M059J (cell line): ENCODE measurements around the gene XRCC6. TPM values are rescaled to one million over a fixed set of nuclear protein-coding genes. Genes with fewer than 3 reads are reported as not detected.
"Not testable (repeated sequence)": the region's sequence is repeated elsewhere in the genome, so short reads cannot be mapped to it uniquely, and the experiment has no call there.

Source experiments
- DNase-seq: peaks from one replicate; pipeline ENCODE4 v3.0.0-alpha.2; 2012; ENCODE audit warnings: low read depth
- total RNA-seq: library from RNA; depleted of rRNA; stranded (reverse); fragments of >200 nt; shearing (Covaris generic); gene quantifications from 2 replicates; pipeline ENCODE4 v1.2.3, GENCODE V29; 2014

Gene XRCC6
- total RNA-seq, 1 experiment from 2014 or later: 392 TPM

DNA sequence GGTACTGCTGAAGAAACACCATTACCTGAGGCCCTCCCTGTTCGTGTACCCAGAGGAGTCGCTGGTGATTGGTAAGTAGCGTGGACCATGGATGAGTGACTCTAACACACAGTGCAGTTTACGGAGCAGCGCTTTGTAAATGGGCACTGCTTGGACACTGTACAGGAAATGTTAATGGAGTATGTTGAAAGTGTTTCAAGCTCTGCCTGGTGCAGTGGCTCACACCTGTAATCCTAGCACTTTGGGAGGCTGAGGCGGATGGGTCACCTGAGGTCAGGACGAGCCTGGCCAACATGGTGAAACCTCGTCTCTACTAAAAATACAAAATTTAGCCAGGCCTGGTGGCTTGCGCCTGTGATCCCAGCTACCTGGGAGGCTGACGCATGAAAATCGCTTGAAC is 29.7 kb downstream of the XRCC6 start:
- no peak for DNase-seq

DNA sequence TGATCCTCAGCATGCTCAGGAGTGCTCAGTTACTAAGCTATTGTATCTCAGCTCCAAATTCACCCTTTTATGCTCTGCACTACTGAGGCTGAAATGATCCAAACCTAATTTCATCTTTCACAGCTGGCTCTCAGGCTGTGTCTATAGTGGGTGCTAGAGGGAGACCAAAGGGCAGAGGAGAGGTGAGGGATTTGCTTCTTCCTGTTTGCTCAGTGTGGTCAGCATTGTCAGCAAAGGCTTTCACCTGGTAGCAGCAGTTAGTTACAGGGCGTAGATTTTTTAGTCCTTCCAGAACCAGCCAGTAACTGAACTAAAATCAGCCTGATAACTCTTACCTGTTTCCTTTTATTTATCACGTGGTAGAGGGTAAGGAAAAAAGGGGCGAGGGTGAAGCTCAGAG is 33.2 kb downstream of the XRCC6 start:
- no peak for DNase-seq

DNA sequence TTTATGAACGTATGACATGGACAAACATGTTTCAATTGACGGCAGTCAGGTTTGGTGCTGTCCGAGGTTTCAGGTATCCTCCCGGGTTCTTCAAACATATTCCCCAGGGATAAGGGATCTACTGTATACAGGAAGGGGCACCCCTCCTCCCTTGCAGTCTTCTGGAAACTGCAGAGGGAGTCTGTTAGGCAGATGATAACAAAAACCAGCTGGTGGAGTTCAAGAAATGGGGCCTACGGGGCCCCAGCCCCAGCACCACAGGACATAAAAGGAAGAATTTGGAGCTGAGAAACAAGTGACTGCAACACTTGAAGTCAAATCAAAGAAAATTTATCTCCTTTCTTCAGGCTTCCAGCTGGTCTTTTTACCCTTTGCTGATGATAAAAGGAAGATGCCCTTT is 35.5 kb downstream of the XRCC6 start:
- DNase-seq: no peak

DNA sequence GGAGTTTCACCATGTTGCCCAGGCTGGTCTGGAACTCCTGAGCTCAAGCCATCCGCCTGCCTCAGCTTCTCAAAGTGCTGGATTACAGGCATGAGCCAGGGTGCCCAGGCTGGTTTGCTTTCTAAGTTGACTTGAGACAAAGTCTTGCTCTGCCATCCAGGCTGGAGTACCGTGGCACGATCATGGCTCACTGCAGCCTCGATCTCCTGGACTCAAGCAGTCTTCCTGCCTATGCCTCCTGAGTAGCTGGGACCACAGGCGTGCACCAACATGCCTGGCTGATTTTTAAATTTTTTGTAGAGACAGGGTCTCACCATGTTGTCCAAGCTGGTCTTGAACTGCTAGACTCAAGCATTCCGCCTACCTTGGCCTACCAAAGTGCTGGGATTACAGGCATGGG is 36.6 kb downstream of the XRCC6 start:
- DNase-seq: no peak

DNA sequence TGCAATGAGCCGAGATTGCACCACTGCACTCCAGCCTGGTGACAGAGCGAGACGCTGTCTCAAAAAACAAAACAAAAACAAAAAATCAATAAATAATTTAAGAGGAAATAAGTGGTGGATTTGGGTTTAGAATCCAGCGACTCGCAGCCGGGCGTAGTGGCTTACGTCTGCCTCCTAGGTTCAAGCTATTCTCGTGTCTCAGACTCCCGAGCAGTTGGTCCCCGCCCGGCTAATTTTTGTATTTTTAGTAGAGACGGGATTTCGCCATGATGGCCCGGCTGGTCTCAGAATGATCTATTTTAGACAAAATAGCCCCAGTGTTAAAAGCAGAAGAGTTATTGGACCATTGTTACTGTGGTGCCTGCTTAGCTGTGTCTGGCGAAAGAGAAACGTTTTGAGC is 37.8 kb downstream of the XRCC6 start:
- no peak for DNase-seq

DNA sequence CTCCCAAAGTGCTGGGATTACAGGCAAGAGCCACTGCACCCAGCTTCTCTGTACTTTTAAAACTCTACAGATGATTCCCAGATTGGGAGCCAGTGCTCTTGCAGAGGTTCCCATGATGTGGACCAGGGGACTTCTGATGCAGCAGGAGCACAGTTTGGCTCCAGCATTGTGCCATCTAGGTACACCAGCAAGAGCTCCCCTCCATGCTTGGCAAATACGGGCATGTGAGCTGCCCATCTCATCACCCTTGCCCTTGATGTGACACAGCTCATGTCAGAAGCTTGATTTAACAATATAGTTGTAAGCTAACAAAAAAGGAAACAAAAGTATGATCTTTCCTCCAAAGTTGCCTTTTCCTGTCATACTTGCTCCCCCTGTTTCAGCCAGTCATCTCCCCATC is 38.8 kb downstream of the XRCC6 start:
- no peak for DNase-seq

DNA sequence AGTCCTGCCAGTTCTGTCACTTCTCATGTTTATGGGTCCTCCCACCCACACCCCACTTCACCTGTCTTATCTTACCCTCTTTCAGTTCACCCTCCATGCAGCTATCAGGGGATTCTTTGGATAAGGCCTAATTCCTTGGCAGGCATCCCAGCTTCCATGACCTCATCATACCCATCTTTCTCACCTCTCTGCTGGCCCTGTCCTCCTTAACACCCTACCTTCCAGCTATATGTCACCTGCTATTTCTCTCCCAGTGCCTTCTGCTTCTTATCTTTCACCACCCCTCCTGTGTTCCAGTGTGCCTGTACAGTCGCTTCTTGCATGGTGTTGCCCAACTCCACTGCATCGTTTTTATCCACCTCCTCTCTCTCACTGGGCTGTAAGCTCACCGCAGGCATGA is 39.3 kb downstream of the XRCC6 start:
- DNase-seq: no peak

DNA sequence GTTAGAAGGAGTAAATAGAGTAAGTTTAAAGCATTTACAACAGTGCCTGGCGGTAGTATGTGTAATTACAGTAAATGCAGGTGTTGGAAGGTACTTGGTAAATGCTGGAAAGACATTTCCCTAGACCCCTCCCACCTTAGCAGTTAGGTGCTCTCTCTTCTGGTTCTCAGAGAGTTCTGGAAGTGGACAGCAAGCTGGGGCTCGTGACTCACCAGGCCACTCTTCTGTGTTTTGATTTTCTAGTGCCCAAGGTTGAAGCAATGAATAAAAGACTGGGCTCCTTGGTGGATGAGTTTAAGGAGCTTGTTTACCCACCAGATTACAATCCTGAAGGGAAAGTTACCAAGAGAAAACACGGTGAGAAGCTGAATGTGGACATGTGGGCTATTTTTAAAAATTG is 40.0 kb downstream of the XRCC6 start:
- DNase-seq: no peak

DNA sequence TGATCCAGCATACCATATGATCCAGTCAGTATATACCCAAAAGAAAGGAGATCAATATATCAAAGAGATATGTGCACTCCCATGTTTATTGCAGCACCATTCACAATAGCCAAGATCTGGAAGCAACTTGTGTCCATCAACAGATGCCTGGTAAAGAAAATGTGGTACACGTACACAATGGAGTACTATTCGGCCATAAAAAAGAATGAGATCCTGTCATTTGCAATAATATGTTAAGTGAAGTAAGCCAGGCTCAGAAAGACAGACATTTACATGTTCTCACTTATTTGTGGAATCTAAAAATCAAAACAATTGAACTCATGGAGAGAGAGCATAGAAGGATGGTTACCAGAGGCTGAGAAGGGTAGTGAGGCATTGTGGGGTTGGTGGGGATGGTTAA is 40.6 kb downstream of the XRCC6 start:
- DNase-seq: no peak

DNA sequence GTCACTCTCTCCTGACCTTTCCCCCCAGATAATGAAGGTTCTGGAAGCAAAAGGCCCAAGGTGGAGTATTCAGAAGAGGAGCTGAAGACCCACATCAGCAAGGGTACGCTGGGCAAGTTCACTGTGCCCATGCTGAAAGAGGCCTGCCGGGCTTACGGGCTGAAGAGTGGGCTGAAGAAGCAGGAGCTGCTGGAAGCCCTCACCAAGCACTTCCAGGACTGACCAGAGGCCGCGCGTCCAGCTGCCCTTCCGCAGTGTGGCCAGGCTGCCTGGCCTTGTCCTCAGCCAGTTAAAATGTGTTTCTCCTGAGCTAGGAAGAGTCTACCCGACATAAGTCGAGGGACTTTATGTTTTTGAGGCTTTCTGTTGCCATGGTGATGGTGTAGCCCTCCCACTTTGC is 42.5 kb downstream of the XRCC6 start:
- not testable (repeated sequence) for DNase-seq

DNA sequence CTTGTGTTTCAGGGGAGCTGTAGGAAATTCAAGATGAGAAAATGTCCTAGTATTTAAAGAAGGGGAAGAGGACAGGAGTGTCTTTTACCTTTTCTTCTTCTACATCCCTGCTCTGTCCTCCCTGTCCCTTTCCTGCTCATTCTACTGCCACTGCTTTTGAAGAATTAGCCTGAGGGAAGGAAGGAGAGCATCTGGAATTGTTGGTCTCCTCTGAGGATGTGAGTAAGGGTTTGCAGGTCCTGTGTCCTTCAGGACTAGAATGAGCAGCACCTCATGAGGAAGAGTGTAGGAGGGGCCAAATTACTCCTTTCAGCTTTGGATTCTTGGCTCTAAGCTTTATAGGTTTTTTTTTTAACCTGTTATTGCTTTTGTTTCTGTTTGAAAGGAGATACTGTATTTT is 43.4 kb downstream of the XRCC6 start:
- DNase-seq: peak; percentile 64

DNA sequence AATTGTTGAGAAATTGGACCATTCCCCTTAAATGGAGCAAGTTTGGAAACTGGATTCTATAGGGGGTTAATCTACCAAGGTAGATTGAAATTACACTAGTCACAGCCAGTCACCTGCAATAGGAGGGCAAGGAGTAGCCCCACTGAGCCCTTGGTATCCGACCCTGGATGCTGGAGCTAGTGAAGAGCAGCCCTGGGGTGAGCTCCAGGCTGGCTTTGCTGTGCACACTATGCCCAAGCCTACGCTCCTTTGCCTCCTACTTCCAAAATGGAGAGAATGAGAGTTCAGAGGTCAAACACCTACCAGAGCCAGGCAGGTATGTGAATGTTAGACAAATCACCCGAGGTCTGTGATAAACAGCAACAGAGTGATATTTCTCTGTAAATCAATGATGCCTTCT is 43.9 kb downstream of the XRCC6 start:
- no peak for DNase-seq

DNA sequence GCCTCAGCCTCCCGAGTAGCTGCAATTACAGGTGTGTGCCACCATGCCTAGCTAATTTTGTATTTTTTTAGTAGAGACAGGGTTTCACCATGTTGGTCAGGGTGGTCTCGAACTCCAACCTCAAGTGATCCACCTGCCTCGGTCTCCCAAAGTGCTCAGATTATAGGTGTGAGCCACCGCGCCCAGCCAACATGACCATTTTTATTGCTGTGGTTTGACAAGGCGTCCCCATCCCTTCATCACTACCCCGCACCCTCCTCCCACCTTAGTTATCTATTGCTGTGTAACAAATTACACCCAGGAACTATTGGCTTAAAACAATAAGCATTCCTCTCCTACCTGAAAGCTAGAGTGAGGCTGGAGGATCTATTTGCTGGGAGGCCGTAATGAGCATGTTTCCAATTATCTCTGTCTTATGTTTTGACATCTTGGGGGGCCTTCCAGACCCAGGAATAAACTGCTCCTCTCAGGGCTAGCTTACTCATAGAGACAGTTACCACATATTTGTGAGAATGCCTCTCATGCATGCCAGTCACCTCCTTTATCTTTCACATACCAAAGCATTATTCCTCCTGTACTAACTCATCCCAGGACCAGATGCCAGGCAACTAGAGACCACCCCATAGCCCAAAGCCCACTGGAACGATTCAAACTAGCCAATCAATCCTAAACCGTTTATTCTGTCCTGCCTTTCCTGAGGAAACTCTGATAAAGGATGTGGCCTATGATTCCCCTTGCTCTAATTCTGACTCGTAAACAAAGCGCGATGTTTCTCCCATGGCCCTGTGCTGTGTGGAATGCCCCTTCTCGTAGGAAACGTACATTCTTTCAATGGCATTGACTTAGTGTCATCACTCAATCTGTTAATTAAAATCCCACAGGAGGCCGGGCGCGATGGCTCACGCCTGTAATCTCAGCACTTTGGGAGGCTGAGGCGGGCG is 48.1 kb downstream of the XRCC6 start:
- DNase-seq: peak; percentile 82

DNA sequence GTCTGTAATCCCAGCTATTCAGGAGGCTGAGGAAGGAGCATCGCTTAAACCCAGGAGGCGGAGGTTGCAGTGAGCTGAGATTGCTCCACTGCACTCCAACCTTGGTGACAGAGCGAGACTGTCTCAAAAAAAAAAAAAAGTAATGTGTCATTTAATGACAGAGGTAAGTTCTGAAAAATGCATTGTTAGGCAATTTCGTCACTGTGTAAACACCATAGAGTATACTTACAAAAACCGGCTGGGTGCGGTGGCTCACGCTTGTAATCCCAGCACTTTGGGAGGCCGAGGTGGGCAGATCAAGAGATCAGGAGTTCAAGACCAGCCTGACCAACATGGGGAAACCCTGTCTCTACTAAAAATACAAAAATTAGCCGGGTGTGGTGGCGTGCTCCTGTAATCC is 51.0 kb downstream of the XRCC6 start:
- DNase-seq: peak; percentile 77

DNA sequence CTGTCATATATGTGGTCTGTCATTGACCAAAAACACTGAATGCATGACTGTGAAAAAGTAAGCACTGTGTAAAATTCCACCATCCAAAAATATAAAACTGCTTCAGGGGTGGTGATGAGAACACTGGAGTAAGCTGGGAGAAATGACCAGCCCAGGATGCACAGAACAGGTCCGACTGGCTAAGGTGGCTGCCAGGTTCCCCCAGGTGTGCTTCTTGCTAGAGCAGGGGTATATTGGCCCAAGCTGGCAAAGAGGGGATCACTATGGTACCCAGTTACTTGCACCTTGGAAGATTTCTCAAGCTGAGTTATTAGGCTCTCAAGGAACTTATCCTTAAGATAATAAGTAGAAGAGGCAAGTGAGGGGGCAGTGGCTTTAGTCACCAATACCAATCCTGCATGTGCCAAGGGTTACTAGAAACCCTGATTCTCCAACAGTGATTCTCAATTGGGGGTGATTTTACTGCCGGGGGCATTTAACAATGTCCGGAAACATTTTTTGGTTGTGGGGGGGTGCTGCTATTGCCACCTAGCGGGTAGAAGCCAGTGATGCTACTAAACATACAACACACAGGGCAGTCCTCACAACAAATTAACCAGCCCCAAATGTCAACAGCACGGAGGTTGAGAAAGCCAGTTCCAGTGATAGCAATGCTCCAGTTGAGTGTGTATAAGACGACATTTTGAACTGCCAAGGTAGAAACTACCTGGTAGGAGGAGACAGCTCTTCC is 51.9 kb downstream of the XRCC6 start:
- DNase-seq: no peak

DNA sequence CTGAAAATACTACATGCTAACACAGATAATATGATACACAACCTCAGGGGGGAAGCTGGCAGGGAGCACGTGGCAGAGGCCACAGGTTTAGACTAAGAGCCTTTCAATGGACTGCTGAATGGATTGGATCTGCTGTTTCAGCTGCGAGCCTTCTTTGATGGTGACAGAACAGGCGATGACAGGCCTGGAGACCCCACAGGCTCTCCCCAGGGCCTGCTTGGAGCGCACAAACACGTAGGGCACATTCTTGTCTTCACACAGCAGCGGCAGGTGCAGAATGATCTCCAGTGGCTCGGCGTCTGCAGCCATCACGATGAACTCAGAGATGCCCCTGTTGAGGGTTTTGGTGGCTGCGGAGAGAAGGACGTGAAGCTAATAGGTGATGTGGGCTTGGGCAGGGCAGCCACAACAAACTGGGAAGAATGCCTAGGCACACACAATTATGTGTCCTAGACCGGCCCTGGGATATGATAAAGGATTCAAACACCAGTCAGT is 53.8 kb downstream of the XRCC6 start:
- no peak for DNase-seq

DNA sequence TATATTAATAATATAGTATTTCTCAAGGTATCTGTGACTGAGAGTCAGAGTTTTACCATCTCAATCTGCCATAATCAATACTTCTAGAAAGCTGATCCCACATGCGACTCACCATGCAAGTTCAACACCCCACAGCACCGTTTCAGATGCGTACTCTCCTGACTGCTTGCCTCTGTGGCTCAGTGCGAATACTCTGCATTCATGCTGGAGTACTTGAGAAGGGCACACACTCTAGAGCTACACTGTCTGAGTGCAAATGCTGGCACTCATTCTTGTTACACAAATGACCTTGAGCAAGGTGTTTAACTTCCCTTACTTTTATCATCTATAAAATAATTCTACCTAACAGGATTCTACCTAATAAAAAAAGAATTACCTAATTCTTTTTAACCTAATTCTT is 55.0 kb downstream of the XRCC6 start:
- DNase-seq: no peak

DNA sequence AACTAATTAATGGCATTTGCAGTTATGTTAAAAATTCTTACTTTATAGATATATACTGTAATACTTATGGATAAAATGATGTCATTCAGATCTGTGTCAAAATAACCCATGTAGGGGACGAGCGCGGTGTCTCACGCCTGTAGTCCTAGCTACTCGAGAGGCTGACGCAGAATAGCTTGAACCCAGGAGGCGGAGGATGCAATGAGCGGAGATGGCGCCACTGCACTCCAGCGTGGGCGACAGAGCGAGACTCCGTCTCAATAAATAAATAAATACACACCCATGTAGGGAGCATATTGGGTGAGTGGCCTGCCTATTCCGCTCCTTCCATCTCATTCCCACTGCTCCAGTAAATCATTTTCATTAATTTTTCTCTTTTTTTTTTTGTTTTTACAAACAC is 60.5 kb downstream of the XRCC6 start:
- no peak for DNase-seq

DNA sequence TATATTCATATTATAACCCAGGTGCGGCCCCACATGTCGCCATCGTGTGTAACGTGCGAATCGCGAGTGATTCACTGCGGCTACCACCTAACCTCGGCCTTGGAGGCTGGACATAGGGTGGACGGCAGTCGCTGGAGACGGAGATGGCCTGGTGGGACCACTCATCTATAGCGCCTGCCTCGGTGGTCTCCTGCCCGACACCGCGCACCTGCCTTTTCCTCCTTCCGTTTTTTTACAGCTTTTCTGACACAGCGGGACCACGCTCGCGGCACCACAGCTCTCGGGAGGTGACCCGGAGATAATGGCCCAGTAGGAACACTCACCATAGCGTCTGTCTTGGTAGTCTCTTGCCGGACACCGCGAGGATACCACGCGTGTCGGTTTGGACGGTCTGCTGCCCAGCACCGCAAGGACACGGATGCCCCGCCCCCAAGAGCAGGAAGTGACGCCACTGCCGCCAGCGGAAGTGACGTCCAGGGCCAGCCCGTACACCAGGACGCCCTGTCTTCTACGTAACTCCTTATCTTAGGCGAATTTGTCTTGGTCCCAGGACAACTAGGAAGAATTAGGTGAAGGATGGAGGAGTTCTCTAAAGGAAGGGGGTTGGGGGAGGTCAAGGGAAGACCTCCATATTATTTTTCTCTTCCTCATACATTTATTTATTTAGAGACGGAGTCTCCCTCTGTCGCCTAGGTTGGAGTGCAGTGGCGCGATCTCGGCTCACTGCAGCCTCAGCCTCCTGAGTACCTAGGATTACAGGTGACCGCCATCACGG is 61.1 kb downstream of the XRCC6 start:
- DNase-seq: no peak

DNA sequence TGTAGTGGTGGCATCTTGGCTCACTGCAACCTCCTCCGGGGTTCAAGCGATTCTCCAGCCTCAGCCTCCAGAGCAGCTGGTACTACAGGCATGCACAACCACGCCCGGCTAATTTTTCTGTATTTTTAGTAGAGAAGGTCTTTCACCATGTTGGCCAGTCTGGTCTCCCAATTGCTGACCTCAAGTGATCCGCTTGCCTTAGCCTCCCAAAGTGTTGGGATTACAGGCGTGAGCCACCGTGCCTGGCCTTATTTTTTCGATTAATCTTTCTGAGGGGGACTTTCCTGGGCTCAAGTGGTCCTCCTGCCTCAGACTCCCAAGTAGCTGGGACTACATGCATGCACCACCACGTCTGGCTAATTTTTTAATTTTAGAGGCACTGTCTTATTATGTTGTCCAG is 62.0 kb downstream of the XRCC6 start:
- DNase-seq: no peak

DNA sequence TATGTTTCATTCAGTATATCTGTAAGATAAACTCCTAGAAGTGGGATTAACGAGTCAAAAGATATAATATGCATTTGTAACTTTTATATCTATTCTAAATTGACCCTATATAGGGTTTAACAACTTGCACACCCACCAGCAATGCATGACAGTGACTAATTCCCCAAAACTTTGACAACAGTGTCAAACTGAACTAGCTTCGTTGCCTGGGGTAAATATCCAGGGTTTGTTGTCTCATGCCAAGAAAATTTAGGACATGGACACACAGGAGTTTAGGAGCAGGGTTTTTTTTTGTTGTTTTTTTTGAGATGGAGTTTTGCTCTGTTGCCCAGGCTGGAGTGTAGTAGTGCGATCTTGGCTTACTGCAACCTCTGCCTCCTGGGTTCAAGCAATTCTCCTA is 62.5 kb downstream of the XRCC6 start:
- peak; percentile 72 for DNase-seq

DNA sequence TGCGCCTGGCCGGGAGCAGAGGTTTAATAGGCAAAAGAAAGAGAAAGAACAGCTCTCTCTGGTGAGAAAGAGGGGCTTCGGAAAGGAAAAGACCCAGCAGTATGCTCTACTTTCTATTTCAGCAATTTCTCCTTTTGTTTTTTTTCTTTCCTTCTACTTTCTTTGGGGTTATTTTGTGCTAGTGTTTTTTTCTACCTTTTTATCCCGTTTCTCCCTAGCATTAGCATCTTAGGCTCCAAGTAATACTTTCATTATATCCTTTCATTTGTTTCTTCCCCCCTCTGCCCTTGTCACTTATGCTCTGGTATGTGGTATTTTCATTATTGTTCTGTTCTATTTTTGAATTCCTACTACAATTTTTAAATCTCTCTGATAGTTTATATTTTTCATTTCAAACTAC is 63.1 kb downstream of the XRCC6 start:
- no peak for DNase-seq
